ENCODE data around the gene PRKG1.

PRKG1 gene

DNA sequence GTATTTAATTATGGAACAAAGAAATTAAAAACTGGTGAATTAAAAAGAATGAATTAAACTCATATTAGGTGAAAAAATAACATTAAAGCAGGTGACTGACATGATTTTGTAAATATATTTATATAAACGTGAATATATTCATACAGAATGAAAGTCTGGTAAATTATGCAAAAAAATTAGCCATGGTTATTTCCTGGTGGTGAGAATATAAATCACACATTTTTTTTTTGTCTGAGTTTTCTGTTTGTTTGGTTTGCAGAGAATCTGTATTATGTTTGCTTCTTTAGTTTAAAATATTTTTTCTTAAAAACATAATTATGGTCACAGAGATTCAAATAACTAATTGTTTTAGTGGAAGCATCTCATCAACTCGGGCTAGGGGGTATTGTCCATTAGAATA is 698.1 kb downstream of the PRKG1 start:
- TF ChIP-seq EZH2phosphoT487 (IDR thresholded peaks at IDR 0.05; ENCODE audit: low read depth) = no peak
- TF ChIP-seq, protein P1, sequence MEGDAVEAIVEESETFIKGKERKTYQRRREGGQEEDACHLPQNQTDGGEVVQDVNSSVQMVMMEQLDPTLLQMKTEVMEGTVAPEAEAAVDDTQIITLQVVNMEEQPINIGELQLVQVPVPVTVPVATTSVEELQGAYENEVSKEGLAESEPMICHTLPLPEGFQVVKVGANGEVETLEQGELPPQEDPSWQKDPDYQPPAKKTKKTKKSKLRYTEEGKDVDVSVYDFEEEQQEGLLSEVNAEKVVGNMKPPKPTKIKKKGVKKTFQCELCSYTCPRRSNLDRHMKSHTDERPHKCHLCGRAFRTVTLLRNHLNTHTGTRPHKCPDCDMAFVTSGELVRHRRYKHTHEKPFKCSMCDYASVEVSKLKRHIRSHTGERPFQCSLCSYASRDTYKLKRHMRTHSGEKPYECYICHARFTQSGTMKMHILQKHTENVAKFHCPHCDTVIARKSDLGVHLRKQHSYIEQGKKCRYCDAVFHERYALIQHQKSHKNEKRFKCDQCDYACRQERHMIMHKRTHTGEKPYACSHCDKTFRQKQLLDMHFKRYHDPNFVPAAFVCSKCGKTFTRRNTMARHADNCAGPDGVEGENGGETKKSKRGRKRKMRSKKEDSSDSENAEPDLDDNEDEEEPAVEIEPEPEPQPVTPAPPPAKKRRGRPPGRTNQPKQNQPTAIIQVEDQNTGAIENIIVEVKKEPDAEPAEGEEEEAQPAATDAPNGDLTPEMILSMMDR (IDR thresholded peaks at IDR 0.05; ENCODE audit: low read depth, low read length) = no peak

DNA sequence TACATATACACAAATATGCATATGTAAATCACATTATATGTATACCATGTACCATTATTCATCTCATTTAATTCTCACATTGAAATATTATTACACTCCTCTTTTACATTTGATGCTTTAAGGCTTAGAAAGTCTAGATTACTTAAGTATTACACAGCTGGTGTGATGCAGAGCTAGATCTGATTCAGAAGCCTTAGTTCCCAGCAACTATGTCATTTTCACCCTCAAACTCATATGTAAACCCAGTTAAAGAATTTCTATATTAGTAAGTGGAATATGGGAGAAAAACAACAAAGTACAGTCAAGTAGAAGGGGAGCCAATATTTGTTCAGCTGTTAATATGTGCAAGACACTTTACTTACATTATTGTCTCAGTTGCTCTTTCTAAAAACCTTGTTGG is 699.4 kb downstream of the PRKG1 start:
- Histone ChIP-seq H3K4me3 (ENCODE audit: low read length) (no peak overlapping the region), H3K9me3 (ENCODE audit: insufficient read depth, low read length) (no peaks in the 10 kb centered on the region), H4K20me1 (ENCODE audit: insufficient read depth, low read length) (no peaks in the 10 kb centered on the region), H3K27me3 (ENCODE audit: low read depth, low read length) (no peaks in the 10 kb centered on the region), H3K27ac (ENCODE audit: low read length) (no peak overlapping the region), H3K36me3 (replicated peaks; ENCODE audit: low read depth, low read length) (no peaks in the 10 kb centered on the region), H2AFZ (ENCODE audit: low read depth, low read length) (no peak overlapping the region), H3K4me1 (ENCODE audit: low read length) (no peaks in the 10 kb centered on the region), H3K4me2 (ENCODE audit: low read length) (no peak overlapping the region), H3K79me2 (ENCODE audit: low read length) (no peaks in the 10 kb centered on the region), H3K9ac (ENCODE audit: low read length) (no peak overlapping the region)
- TF ChIP-seq EZH2phosphoT487 (IDR thresholded peaks at IDR 0.05; ENCODE audit: low read depth) = no peak
- TF ChIP-seq, protein P1 (IDR thresholded peaks at IDR 0.05; ENCODE audit: low read depth, low read length) = no peak

More for the DNA sequence above, 698.1 kb downstream of the PRKG1 start:
- Histone ChIP-seq H2AFZ (ENCODE audit: low read depth, low read length) (no peak overlapping the region), H3K4me2 (ENCODE audit: low read length) (no peak overlapping the region), H3K36me3 (replicated peaks; ENCODE audit: low read depth, low read length) (no peaks in the 10 kb centered on the region), H3K27me3 (ENCODE audit: low read depth, low read length) (no peaks in the 10 kb centered on the region), H3K9me3 (ENCODE audit: insufficient read depth, low read length) (no peaks in the 10 kb centered on the region), H4K20me1 (ENCODE audit: insufficient read depth, low read length) (no peaks in the 10 kb centered on the region), H3K9ac (ENCODE audit: low read length) (no peak overlapping the region), H3K4me1 (ENCODE audit: low read length) (no peaks in the 10 kb centered on the region), H3K4me3 (ENCODE audit: low read length) (no peak overlapping the region), H3K27ac (ENCODE audit: low read length) (no peak overlapping the region), H3K79me2 (ENCODE audit: low read length) (no peaks in the 10 kb centered on the region)

DNA sequence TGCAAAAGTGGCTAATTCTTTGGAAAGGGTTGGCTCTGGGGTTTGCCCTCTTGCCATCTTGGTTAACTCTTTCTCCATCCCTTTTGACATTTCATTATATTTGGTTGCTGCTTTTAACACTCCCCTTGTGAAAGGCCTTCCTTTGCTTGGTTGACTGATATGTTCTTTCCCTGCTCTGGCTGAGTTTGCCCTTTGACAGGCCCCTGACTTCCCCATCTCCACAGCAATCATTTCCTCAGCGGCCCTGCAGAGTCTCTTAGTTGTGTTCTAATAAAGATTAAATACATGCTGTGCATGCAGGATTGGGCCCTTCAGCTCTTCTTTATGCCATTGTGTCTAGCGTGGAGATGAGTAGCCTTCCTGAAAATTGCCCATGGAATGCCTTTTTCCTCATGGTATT is 709.7 kb downstream of the PRKG1 start:
- no peaks in the 10 kb centered on the region for H3K9me3 ChIP-seq (ENCODE audit: insufficient read depth, low read length)
- no peaks in the 10 kb centered on the region for H4K20me1 ChIP-seq (ENCODE audit: insufficient read depth, low read length)
- no peak overlapping the region for H3K9ac ChIP-seq (ENCODE audit: low read length)
- H3K27ac ChIP-seq (ENCODE audit: low read length) = no peak overlapping the region
- no peaks in the 10 kb centered on the region for H3K36me3 ChIP-seq (replicated peaks; ENCODE audit: low read depth, low read length)
- no peak overlapping the region for H3K4me3 ChIP-seq (ENCODE audit: low read length)
- H3K4me1 ChIP-seq (ENCODE audit: low read length) = no peaks in the 10 kb centered on the region
- no peak overlapping the region for H3K4me2 ChIP-seq (ENCODE audit: low read length)
- H3K79me2 ChIP-seq (ENCODE audit: low read length) = no peaks in the 10 kb centered on the region
- H2AFZ ChIP-seq (ENCODE audit: low read depth, low read length) = no peak overlapping the region
- no peaks in the 10 kb centered on the region for H3K27me3 ChIP-seq (ENCODE audit: low read depth, low read length)
- TF ChIP-seq, protein P1 (IDR thresholded peaks at IDR 0.05; ENCODE audit: low read depth, low read length) = no peak
- no peak for TF ChIP-seq EZH2phosphoT487 (IDR thresholded peaks at IDR 0.05; ENCODE audit: low read depth)

DNA sequence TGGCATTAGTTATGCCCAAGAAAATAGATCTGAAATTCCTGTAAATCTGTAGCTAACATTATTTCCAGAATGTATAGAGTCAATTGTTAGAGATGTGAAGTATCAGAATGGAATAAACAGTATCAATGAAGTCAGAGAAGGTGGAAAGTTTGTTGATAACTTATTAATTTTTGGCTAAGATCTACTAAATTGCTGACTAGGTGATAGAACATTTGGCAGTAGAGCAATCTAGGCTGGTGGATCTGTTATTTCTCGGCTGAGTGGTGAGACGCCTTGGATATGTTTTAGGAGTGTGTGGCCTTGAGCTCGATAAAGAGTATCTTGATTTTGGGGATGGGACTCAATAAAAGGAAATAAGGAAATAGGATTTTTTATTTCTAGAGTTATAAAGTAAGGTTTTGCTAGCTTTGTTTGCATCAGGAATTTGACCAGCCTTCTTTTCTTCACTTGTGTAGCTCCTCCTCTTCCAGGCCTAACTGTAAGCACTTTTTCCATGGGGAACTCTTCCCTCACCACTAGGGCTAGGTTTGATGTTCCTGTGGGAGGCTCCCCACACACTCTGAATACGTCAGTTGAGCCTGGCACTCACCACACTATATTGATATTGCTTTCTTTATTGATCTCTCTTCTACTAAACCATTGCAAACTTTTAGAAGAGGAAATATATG is 711.9 kb downstream of the PRKG1 start:
- no peaks in the 10 kb centered on the region for H4K20me1 ChIP-seq (ENCODE audit: insufficient read depth, low read length)
- no peak overlapping the region for H3K27ac ChIP-seq (ENCODE audit: low read length)
- no peak overlapping the region for H3K4me3 ChIP-seq (ENCODE audit: low read length)
- no peak overlapping the region for H3K9ac ChIP-seq (ENCODE audit: low read length)
- TF ChIP-seq, protein P1 (IDR thresholded peaks at IDR 0.05; ENCODE audit: low read depth, low read length) = no peak
- no peak for TF ChIP-seq EZH2phosphoT487 (IDR thresholded peaks at IDR 0.05; ENCODE audit: low read depth)
- no peaks in the 10 kb centered on the region for H3K9me3 ChIP-seq (ENCODE audit: insufficient read depth, low read length)
- no peak overlapping the region for H2AFZ ChIP-seq (ENCODE audit: low read depth, low read length)
- no peak overlapping the region for H3K4me2 ChIP-seq (ENCODE audit: low read length)
- no peaks in the 10 kb centered on the region for H3K36me3 ChIP-seq (replicated peaks; ENCODE audit: low read depth, low read length)
- no peaks in the 10 kb centered on the region for H3K27me3 ChIP-seq (ENCODE audit: low read depth, low read length)
- no peaks in the 10 kb centered on the region for H3K4me1 ChIP-seq (ENCODE audit: low read length)
- H3K79me2 ChIP-seq (ENCODE audit: low read length) = no peaks in the 10 kb centered on the region

All from OCI-LY3 (cell line).